Right ventricle myocardium inferior (tissue), 1 donor: Measurements from ENCODE around the gene MIA2. TPM values are rescaled to one million over a fixed set of nuclear protein-coding genes. Genes with fewer than 3 reads are reported as not detected.
A peak's percentile ranks its signal among the peaks of the same experiment; 100 is the strongest.

Source experiments
- ATAC-seq: fragments of 200-7000 bp; cut with Tn5 transposase; one replicate; pipeline ENCODE4 v1.9.1; 2020; ENCODE audit warnings: mild to moderate bottlenecking, moderate library complexity
- DNase-seq: peaks from one replicate; pipeline ENCODE4 v3.0.0; 2021; ENCODE audit errors: missing footprints
- intact Hi-C: fragments of 100-400 bp; cut with DNase I; formaldehyde crosslinking; loops from one replicate; pipeline ENCODE4 v1.11.0; 2022
- total RNA-seq: library from RNA; stranded (reverse); fragmentation: NEBNext Ultra II Directional; extraction: Animal tissue kit (Norgen Biotek cat#: 25700); gene quantifications from one replicate; pipeline ENCODE4 v1.2.1, GENCODE V29; 2021
- donor health status: DM: no; HTN: yes; CAD: no; lungs with severe emphysema.

The MIA2 gene
- total RNA-seq, 1 donor from 2014 or later, result 22.2 TPM

GRCh38 chr14:39416072-39416471 lies 182.4 kb downstream of the MIA2 start:
- intact Hi-C loops, result no loop called here
- DNase-seq (no peak), ATAC-seq (no peak)

- ATAC-seq (peak; percentile 65), DNase-seq (no peak)
- intact Hi-C loops, result no loop called here
Observed at GRCh38 chr14:39417014-39417413, 183.3 kb downstream of the MIA2 start.

DNA sequence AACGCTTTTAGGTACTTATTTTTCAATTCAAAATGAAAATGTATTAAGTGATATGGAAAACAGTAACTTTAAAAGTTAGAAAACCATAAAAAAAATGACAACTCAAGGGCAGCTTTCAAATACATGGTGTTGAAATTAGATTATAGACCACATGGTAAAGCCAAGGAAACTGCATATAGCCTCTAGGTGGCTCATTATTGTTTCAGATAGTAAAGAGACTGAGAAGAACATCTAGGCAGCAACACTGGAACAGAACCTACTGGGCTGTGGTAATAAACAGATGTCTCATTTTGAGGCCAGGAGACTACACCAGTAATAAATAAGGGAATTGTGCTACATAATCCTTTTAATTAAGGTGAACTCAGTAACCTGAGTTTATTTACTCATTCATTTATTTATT lies 185.6 kb downstream of the MIA2 start:
- intact Hi-C loops, result no loop called here
- ATAC-seq (no peak), DNase-seq (no peak)

DNA sequence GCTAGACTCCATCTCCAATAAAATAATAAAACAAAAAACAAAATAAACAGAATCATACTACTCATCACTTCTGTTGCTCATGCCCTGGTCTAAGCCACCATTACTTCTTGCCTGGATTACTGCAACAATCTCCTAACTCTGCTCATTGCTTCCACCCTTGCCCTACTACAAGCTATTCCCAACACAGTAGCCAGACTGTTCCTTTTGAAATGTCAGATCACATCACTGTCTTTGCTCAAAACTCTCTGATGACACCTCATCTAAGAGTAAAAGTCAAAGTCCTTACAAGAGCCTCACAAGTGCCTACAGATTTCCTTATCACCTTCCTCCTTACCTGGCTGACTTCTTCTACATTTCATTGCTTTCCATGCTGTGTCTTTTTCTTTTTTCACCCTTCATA lies 188.5 kb downstream of the MIA2 start:
- intact Hi-C loops, result no loop called here
- DNase-seq, result no peak
- ATAC-seq, result no peak

- intact Hi-C loops, result no loop called here
- ATAC-seq (peak; percentile 26), DNase-seq (no peak)
Observed at GRCh38 chr14:39423793-39424192, 190.1 kb downstream of the MIA2 start.

DNA sequence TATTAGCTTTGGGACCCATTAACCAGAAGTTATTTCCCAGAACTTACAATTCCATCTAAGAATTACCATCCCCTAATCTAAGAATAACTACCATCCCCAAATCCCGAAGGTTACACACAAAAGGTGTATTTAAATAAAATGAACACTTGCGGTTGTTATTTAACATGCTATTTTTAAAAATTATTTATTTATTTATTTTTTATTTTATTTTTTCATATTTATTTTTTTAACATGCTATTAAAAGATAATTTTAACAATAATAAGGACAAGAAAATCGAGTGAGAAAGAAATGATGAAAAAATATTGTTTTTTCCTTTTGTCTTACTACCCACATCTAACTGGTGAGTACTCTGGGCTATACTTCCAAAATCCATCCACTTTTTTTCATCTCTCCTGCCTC lies 192.2 kb downstream of the MIA2 start:
- ATAC-seq (no peak), DNase-seq (no peak)
- intact Hi-C loops, result no loop called here

GRCh38 chr14:39426605-39427004 lies 192.9 kb downstream of the MIA2 start:
- intact Hi-C loops, result no loop called here
- DNase-seq (no peak), ATAC-seq (no peak)

GRCh38 chr14:39428118-39428517 lies 194.4 kb downstream of the MIA2 start:
- intact Hi-C loops, result no loop called here
- ATAC-seq (no peak), DNase-seq (no peak)

DNA sequence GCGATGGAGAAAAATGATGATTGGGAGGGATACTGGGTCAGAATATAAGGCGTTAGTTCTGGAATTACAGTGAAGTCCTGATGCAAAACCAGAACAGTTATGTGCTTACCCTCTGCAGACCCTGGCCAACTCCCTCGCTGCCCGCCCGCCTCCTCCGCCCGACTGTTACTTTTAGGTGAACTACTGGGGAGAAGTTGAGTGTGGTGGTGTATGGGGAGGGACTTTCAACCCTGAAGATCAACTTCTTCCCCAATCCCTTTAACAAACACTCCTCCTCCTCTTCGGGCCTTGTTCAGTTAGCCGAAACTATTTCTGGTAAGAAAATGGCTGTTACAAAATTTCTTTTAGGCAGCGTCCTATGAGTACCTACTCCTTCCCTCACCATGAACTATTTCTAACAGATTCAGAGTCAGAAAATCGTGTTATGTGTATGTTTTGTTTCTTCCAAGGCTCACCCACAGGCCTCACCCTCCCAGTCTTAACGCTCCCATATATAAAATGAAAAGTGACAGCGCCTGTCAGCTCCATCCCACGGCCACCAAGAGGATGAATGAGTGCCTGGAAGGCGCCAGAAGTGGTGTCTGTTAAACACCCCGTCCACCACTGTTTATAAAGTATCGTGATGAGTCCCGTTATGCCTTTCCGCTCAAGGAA lies 197.2 kb downstream of the MIA2 start:
- peak; percentile 72 for DNase-seq
- intact Hi-C loops, result no loop called here
- ATAC-seq, result no peak

GRCh38 chr14:39431416-39432178 lies 197.9 kb downstream of the MIA2 start:
- DNase-seq, result peak; percentile 75
- intact Hi-C loops, result loop anchor here (1.0 to 2.0 kb wide), 3 partner anchors 165 to 329 kb away; partner anchors contain the start of genes PNN and SEC23A
- no peak for ATAC-seq

GRCh38 chr14:39432179-39432618 lies 198.5 kb downstream of the MIA2 start, which contains the start of gene FBXO33:
Gene FBXO33 (minus strand): TSS chr14:39432433. CDS start chr14:39432162, 271 bp downstream.
- peak; percentile 96 for ATAC-seq
- peak; percentile 98 for DNase-seq
- intact Hi-C loops, result loop anchor here (1.0 to 2.0 kb wide), 3 partner anchors 166 to 329 kb away; partner anchors contain the start of genes PNN and SEC23A

GRCh38 chr14:39432619-39433451 lies 199.1 kb downstream of the MIA2 start:
- intact Hi-C loops, result loop anchor here (1.0 to 2.0 kb wide), 3 partner anchors 167 to 330 kb away; partner anchors contain the start of genes PNN and SEC23A
- ATAC-seq (peak; percentile 94), DNase-seq (peak; percentile 93)

- no peak for DNase-seq
- intact Hi-C loops, result loop anchor here (2.0 kb wide), 2 partner anchors 259 to 331 kb away; partner anchors contain the start of genes PNN and SEC23A
- ATAC-seq, result no peak
Observed at GRCh38 chr14:39433452-39433813, 199.7 kb downstream of the MIA2 start.

DNA sequence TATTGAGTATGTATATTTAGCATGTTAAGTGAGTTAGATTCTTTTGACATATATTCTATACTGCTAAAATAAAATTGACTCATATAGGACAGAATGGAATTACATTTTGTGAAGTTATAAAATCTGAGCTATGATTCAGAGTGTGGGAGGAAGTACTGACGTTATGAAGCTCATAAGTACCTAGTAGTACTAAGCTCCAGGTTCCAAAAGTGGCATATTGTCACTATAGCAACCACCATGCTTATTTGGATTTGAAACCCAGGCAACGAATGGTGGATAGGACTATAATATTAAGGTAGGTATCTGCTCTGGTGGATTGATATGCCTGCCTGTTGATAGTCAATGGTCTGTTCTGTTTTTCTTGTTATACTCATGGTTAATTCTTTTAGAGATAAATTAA lies 200.7 kb downstream of the MIA2 start:
- no peak for ATAC-seq
- no peak for DNase-seq
- intact Hi-C loops, result no loop called here

GRCh38 chr14:39435241-39435640 lies 201.5 kb downstream of the MIA2 start:
- intact Hi-C loops, result no loop called here
- no peak for ATAC-seq
- DNase-seq, result no peak
